Loucy (cell line): ENCODE data around the gene ANOS1.

ENCODE experiments used
- EZH2phosphoT487 ChIP-seq: fragments of 200-600 bp; IDR thresholded peaks from 2 replicates; pipeline ENCODE4 v1.6.1; 2018; ENCODE audit warnings: antibody characterized with exemption, mild to moderate bottlenecking, moderate library complexity, borderline replicate concordance
- TF ChIP-seq, protein P1 (sequence below): fragments of 200-600 bp; sonication (generic); conservative IDR thresholded peaks from 2 replicates; pipeline ENCODE4 v1.5.1; 2014; ENCODE audit warnings: mild to moderate bottlenecking, antibody characterized with exemption, low read length

DNA sequence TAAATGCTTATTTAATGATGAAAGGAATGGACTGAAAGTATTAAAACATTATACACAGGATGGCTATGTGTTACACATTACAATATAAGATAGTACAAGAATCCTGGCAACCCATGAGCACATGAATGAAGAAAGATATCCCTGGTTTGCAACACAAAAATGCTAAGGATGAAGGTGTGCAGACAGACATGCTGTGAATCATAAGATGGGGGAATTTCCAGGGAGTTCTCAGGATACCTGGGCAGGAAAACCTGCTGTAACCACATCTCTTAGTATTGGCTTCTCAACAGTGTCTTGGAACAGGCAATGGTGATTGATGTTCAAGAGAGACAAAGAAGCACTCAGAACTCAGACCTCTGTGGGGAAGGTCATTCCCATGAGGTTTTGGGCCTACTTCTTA is 23.9 kb upstream of the ANOS1 start:
- TF ChIP-seq, protein P1, sequence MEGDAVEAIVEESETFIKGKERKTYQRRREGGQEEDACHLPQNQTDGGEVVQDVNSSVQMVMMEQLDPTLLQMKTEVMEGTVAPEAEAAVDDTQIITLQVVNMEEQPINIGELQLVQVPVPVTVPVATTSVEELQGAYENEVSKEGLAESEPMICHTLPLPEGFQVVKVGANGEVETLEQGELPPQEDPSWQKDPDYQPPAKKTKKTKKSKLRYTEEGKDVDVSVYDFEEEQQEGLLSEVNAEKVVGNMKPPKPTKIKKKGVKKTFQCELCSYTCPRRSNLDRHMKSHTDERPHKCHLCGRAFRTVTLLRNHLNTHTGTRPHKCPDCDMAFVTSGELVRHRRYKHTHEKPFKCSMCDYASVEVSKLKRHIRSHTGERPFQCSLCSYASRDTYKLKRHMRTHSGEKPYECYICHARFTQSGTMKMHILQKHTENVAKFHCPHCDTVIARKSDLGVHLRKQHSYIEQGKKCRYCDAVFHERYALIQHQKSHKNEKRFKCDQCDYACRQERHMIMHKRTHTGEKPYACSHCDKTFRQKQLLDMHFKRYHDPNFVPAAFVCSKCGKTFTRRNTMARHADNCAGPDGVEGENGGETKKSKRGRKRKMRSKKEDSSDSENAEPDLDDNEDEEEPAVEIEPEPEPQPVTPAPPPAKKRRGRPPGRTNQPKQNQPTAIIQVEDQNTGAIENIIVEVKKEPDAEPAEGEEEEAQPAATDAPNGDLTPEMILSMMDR: no peak
- TF ChIP-seq EZH2phosphoT487: no peak
